Common myeloid progenitor, CD34-positive (primary cell): ENCODE results near the gene CAST.
"Not testable (repeated sequence)": the region's sequence is repeated elsewhere in the genome, so short reads cannot be mapped to it uniquely, and the experiment has no call there.

Experiments
- CTCF ChIA-PET: fragments of 350-600 bp; sonication (Branson Sonifier 250); formaldehyde crosslinking; loops from one replicate; lab custom pipeline; 2021; ENCODE audit warnings: antibody characterized with exemption; lab: Charles Lee
- POLR2A ChIA-PET: fragments of 350-600 bp; sonication (Branson Sonifier 250); formaldehyde crosslinking; loops from one replicate; lab custom pipeline; 2021; ENCODE audit warnings: antibody characterized with exemption; lab: Charles Lee
- DNase-seq, 3 donors: peaks; one replicate each; pipeline versions ENCODE4 v3.0.0 to v3.0.0-alpha.2; 2013
- H3K27ac ChIP-seq, 2 experiments: 1 replicate in 1 of 2; 2 replicates in 1 of 2; pipeline ENCODE4 v1.7.0; 2013; ENCODE audit warnings: inconsistent platforms in 2 of 2, low read length in 2 of 2, mild to moderate bottlenecking in 2 of 2, low read depth in 1 of 2, moderate library complexity in 1 of 2; ENCODE audit not compliant: severe bottlenecking in 2 of 2, insufficient read depth in 1 of 2, poor library complexity in 1 of 2
- H3K27me3 ChIP-seq, 5 experiments: replicated peaks in 2 of 5; 1 replicate in 3 of 5; 2 replicates in 2 of 5; pipeline versions ENCODE4 v1.6.1 to v1.7.0; 2013; ENCODE audit warnings: low read length in 4 of 5, mild to moderate bottlenecking in 2 of 5, moderate library complexity in 2 of 5, inconsistent platforms in 1 of 5; ENCODE audit not compliant: insufficient read depth in 5 of 5, control insufficient read depth in 4 of 5
- H3K36me3 ChIP-seq, 4 experiments: 1 replicate in 2 of 4; 2 replicates in 2 of 4; pipeline versions ENCODE4 v1.6.1 to v1.7.0; 2013; ENCODE audit warnings: low read length in 3 of 4, control low read depth in 1 of 4, mild to moderate bottlenecking in 1 of 4; ENCODE audit not compliant: control insufficient read depth in 4 of 4, insufficient read depth in 4 of 4
- H3K4me1 ChIP-seq, 4 experiments: 1 replicate in 3 of 4; 2 replicates in 1 of 4; pipeline versions ENCODE4 v1.6.1 to v1.7.1; 2013; ENCODE audit warnings: low read length in 3 of 4, mild to moderate bottlenecking in 3 of 4, control low read depth in 1 of 4, inconsistent platforms in 1 of 4, moderate library complexity in 1 of 4; ENCODE audit not compliant: control insufficient read depth in 4 of 4, insufficient read depth in 4 of 4; ENCODE audit errors: control extremely low read depth in 1 of 4
- H3K4me3 ChIP-seq, 7 experiments: 1 replicate in 4 of 7; 2 replicates in 3 of 7; pipeline versions ENCODE4 v1.5.1 to v1.7.0; 2013; ENCODE audit warnings: mild to moderate bottlenecking in 7 of 7, low read length in 6 of 7, moderate library complexity in 6 of 7, inconsistent platforms in 2 of 7, low read depth in 2 of 7, control low read depth in 1 of 7; ENCODE audit not compliant: insufficient read depth in 4 of 7, control insufficient read depth in 1 of 7; ENCODE audit errors: extremely low read depth in 1 of 7
- H3K9me3 ChIP-seq, 5 experiments: 1 replicate in 4 of 5; 2 replicates in 1 of 5; pipeline versions ENCODE4 v1.6.1 to v1.7.1; 2013; ENCODE audit warnings: low read length in 4 of 5, mild to moderate bottlenecking in 2 of 5, inconsistent platforms in 1 of 5, low read depth in 1 of 5, moderate library complexity in 1 of 5; ENCODE audit not compliant: control insufficient read depth in 4 of 5, insufficient read depth in 2 of 5; ENCODE audit errors: control extremely low read depth in 1 of 5
- WGBS: methylation state at CpG from one replicate; pipeline ENCODE4 v1.1.5; 2013; ENCODE audit not compliant: insufficient coverage; 5-methylcytosine and 5-hydroxymethylcytosine counted together

The CAST gene

GRCh38 chr5:96741106-96741505, 78.9 kb downstream of the CAST start:
- Histone ChIP-seq H3K4me1 (peaks cover 5 to 17% (median 9%) of the 10 kb centered on the region in 4 experiments), H3K27ac (no peak overlapping the region), H3K27me3 (no peaks in the 10 kb centered on the region), H3K4me3 (no peak overlapping the region), H3K36me3 (peaks cover 4 to 41% (median 12%) of the 10 kb centered on the region in 4 experiments), H3K9me3 (no peaks in the 10 kb centered on the region)
- POLR2A ChIA-PET = no interaction called here
- CTCF ChIA-PET = interaction anchor here (2.5 kb wide), 1 partner anchor 11 kb away, joined by 19 read pairs; no protein-coding TSS in a partner anchor
- no peak for DNase-seq
- 100% methylated on average over 3 of the region's 3 CpGs for WGBS

GRCh38 chr5:96741891-96742309, 79.7 kb downstream of the CAST start:
- Histone ChIP-seq H3K4me1 (peaks cover 5 to 17% (median 9%) of the 10 kb centered on the region in 4 experiments), H3K36me3 (peaks cover 4 to 46% (median 12%) of the 10 kb centered on the region in 4 experiments), H3K4me3 (no peak overlapping the region), H3K9me3 (no peaks in the 10 kb centered on the region), H3K27me3 (no peaks in the 10 kb centered on the region), H3K27ac (peak overlapping the region in 1 of 2 experiments; percentile 56)
- ChIA-PET POLR2A (no interaction called here), CTCF (interaction anchor here (0.8 to 2.5 kb wide), 4 partner anchors 10 to 420 kb away, joined by 3 to 19 read pairs (median 5); no protein-coding TSS in a partner anchor)
- 80% methylated on average over 2 of the region's 3 CpGs for WGBS
- peak in 1 of 3 donors; percentile 55 for DNase-seq

- ChIA-PET POLR2A (interaction anchor here (0.6 kb wide), 1 partner anchor 46 kb away, joined by 3 read pairs; no protein-coding TSS in a partner anchor), CTCF (interaction anchor here (0.8 to 2.5 kb wide), 9 partner anchors 10 to 419 kb away, joined by 3 to 19 read pairs (median 3); partner anchors contain the start of gene LIX1)
- peaks cover 5 to 17% (median 9%) of the 10 kb centered on the region in 4 experiments for H3K4me1 ChIP-seq
- no peaks in the 10 kb centered on the region for H3K9me3 ChIP-seq
- H3K27ac ChIP-seq = peak overlapping the region in 1 of 2 experiments; percentile 56
- H3K4me3 ChIP-seq = no peak overlapping the region
- WGBS = 57% methylated on average over 6 of the region's 9 CpGs
- H3K27me3 ChIP-seq = no peaks in the 10 kb centered on the region
- peak in 2 of 3 donors; percentile 37 to 42 for DNase-seq
- peaks cover 4 to 46% (median 12%) of the 10 kb centered on the region in 4 experiments for H3K36me3 ChIP-seq
These were observed 80.4 kb downstream of the CAST start for GRCh38 chr5:96742538-96742937.

DNA sequence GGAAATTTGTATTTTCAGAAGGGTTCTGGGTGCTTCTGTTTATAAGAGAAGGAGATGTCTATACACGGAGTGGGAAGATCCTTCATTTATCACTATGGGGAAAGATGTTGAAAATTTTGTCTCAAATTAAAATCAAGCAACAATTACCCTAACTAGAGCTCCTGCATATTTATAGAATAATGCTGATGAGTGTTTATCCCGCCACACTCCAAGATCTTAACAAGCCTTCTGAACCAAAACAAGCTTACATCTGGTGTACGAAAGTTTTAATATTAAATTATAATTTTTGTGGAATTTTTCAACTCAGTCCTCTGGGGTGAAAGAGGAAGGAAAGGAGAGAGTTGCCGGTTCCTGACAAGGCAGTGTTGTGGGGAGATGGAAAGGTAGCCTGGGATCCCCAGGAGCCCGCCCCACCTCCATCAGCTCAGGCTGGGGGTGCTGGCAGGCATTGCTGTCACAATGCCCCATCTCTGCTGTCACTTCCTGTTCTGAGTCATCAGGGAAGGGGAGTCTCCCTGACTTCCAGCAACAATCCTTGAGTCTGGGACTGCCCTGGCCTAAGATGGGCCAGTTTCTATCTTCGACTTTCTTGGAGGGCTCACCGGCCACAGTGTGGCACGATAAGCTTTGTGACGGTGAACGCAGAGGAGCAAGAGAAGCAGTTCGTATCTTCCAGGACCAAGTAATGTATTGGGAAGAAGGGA, 81.0 kb downstream of the CAST start:
- CTCF ChIA-PET = interaction anchor here (0.9 to 2.5 kb wide), 8 partner anchors 9 to 418 kb away, joined by 3 to 19 read pairs (median 4); partner anchors contain the start of gene LIX1
- POLR2A ChIA-PET = interaction anchor here (0.6 kb wide), 1 partner anchor 45 kb away, joined by 3 read pairs; no protein-coding TSS in a partner anchor
- Histone ChIP-seq H3K27ac (peak overlapping the region in 1 of 2 experiments; percentile 56), H3K4me3 (peak overlapping the region in 2 of 7 experiments; percentile 29 to 34), H3K36me3 (peaks cover 4 to 50% (median 10%) of the 10 kb centered on the region in 4 experiments), H3K9me3 (no peaks in the 10 kb centered on the region), H3K4me1 (peaks cover 5 to 17% (median 9%) of the 10 kb centered on the region in 4 experiments), H3K27me3 (no peaks in the 10 kb centered on the region)
- 82% methylated on average over 8 of the region's 11 CpGs for WGBS
- peak in 1 of 3 donors; percentile 36 for DNase-seq

GRCh38 chr5:96743805-96744204, 81.6 kb downstream of the CAST start:
- POLR2A ChIA-PET = no interaction called here
- Histone ChIP-seq H3K27me3 (no peaks in the 10 kb centered on the region), H3K9me3 (no peaks in the 10 kb centered on the region), H3K27ac (peak overlapping the region in 1 of 2 experiments; percentile 20), H3K4me1 (peaks cover 5 to 17% (median 9%) of the 10 kb centered on the region in 4 experiments), H3K4me3 (no peak overlapping the region), H3K36me3 (peaks cover 6 to 53% (median 12%) of the 10 kb centered on the region in 4 experiments)
- CTCF ChIA-PET = interaction anchor here (0.9 to 2.3 kb wide), 3 partner anchors 11 to 418 kb away, joined by 3 to 7 read pairs (median 4); no protein-coding TSS in a partner anchor
- WGBS = 100% methylated on average over 2 of the region's 4 CpGs
- DNase-seq = no peak

- CTCF ChIA-PET = interaction anchor here (1.1 kb wide), 1 partner anchor 10 kb away, joined by 3 read pairs; no protein-coding TSS in a partner anchor
- peaks cover 5 to 17% (median 9%) of the 10 kb centered on the region in 4 experiments for H3K4me1 ChIP-seq
- H3K9me3 ChIP-seq, H3K27me3 ChIP-seq, DNase-seq, H3K4me3 ChIP-seq, POLR2A ChIA-PET: not testable (repeated sequence)
- H3K36me3 ChIP-seq = peaks cover 8 to 57% (median 10%) of the 10 kb centered on the region in 4 experiments
- WGBS = 100% methylated on average over 2 of the region's 5 CpGs
- peak overlapping the region in 1 of 2 experiments; percentile 20 for H3K27ac ChIP-seq
These were observed 82.0 kb downstream of the CAST start for GRCh38 chr5:96744218-96744617.
